H1 (cell line): Measurements from ENCODE around the gene FCER2. TPM values are rescaled to one million over a fixed set of nuclear protein-coding genes. Genes with fewer than 3 reads are reported as not detected.

Experiments used
- CTCF ChIA-PET: fragments of 300-600 bp; sonication (Branson Sonifier 250); formaldehyde crosslinking; loops from one replicate; lab custom pipeline; 2021; ENCODE audit not compliant: partially characterized antibody; lab: Charles Lee
- POLR2A ChIA-PET: fragments of 300-600 bp; sonication (Branson Sonifier 250); formaldehyde crosslinking; loops from one replicate; lab custom pipeline; 2021; ENCODE audit warnings: inconsistent platforms; ENCODE audit not compliant: partially characterized antibody; lab: Charles Lee
- DNase-seq, 2 experiments: peaks; one replicate each; pipeline versions ENCODE4 v3.0.0 to v3.0.0-alpha.2; 2010 to 2022; ENCODE audit warnings: low spot score in 2 of 2, low read depth in 1 of 2, mixed read lengths in 1 of 2
- FAIRE-seq: peaks from 2 replicates; lab custom pipeline; 2011; peaks lifted over from hg19 to GRCh38; lab: Jason Lieb, UNC
- H2AFZ ChIP-seq: 2 replicates; pipeline ENCODE4 v1.8.1; 2012; ENCODE audit warnings: low read length, inconsistent platforms
- H2AK5ac ChIP-seq: 2 replicates; pipeline ENCODE4 v1.6.1; 2013; ENCODE audit warnings: low read depth, low read length
- H2BK120ac ChIP-seq: replicated peaks from 2 replicates; pipeline ENCODE3; 2013; ENCODE audit warnings: low read depth, low read length, inconsistent platforms
- H2BK12ac ChIP-seq: 2 replicates; pipeline ENCODE4 v1.6.1; 2013; ENCODE audit warnings: low read depth, low read length
- H2BK15ac ChIP-seq: 2 replicates; pipeline ENCODE4 v1.6.1; 2013; ENCODE audit warnings: low read length
- H2BK20ac ChIP-seq: 2 replicates; pipeline ENCODE4 v1.6.1; 2013; ENCODE audit warnings: low read length
- H2BK5ac ChIP-seq: 2 replicates; pipeline ENCODE4 v1.6.1; 2013; ENCODE audit warnings: low read depth, low read length
- H3K14ac ChIP-seq: 2 replicates; pipeline ENCODE4 v1.6.1; 2013; ENCODE audit warnings: inconsistent platforms; ENCODE audit not compliant: insufficient read length
- H3K18ac ChIP-seq: 2 replicates; pipeline ENCODE4 v1.6.1; 2013; ENCODE audit warnings: low read length; ENCODE audit errors: extremely low read depth
- H3K23ac ChIP-seq: 2 replicates; pipeline ENCODE4 v1.6.1; 2013; ENCODE audit warnings: inconsistent platforms; ENCODE audit not compliant: insufficient read length
- H3K23me2 ChIP-seq: 2 replicates; pipeline ENCODE4 v1.6.1; 2013; ENCODE audit warnings: low read depth, low read length
- H3K27ac ChIP-seq: 2 replicates; pipeline ENCODE4 v1.6.1; 2011; ENCODE audit warnings: low read depth, low read length, inconsistent platforms
- H3K27me3 ChIP-seq, 4 experiments: replicated peaks in 1 of 4; 1 replicate in 1 of 4; 2 replicates in 3 of 4; pipeline versions ENCODE4 v1.6.1 to v1.8.1; 2011 to 2013; ENCODE audit warnings: low read length in 3 of 4, mild to moderate bottlenecking in 3 of 4, inconsistent platforms in 2 of 4, mixed read lengths in 2 of 4, moderate library complexity in 1 of 4; ENCODE audit not compliant: control insufficient read depth in 3 of 4, insufficient read depth in 3 of 4; ENCODE audit errors: extremely low read depth in 1 of 4
- H3K36me3 ChIP-seq, 4 experiments: 2 replicates each; pipeline versions ENCODE4 v1.6.1 to v1.8.1; 2011 to 2013; ENCODE audit warnings: mild to moderate bottlenecking in 4 of 4, low read length in 3 of 4, moderate library complexity in 2 of 4, control low read depth in 1 of 4, inconsistent platforms in 1 of 4; ENCODE audit not compliant: insufficient read depth in 4 of 4, control insufficient read depth in 2 of 4
- H3K4ac ChIP-seq: replicated peaks from 2 replicates; pipeline ENCODE3; 2013; ENCODE audit warnings: low read length, low read depth, mixed read lengths, inconsistent platforms; ENCODE audit not compliant: insufficient read length
- H3K4me1 ChIP-seq, 4 experiments: replicated peaks in 1 of 4; 1 replicate in 1 of 4; 2 replicates in 3 of 4; pipeline versions ENCODE4 v1.6.1 to v1.8.1; 2011 to 2013; ENCODE audit warnings: low read length in 3 of 4, inconsistent platforms in 2 of 4, mixed read lengths in 1 of 4; ENCODE audit not compliant: insufficient read depth in 4 of 4, control insufficient read depth in 3 of 4
- H3K4me2 ChIP-seq, 2 experiments: 2 replicates each; pipeline versions ENCODE4 v1.6.1 to v1.8.1; 2011 to 2013; ENCODE audit warnings: low read depth in 2 of 2, low read length in 2 of 2, control low read depth in 1 of 2, inconsistent platforms in 1 of 2, mild to moderate bottlenecking in 1 of 2; ENCODE audit not compliant: insufficient read depth in 1 of 2
- H3K4me3 ChIP-seq, 4 experiments: fragments of 200-600, 300-600 bp in 1 of 4; sonication (generic), shearing (Covaris generic), sonication (Bioruptor Twin) in 1 of 4; 2 replicates each; pipeline versions ENCODE4 v1.5.1 to v1.8.1; 2011 to 2016; ENCODE audit warnings: low read length in 4 of 4, low read depth in 3 of 4, control low read depth in 2 of 4, inconsistent platforms in 2 of 4, mild to moderate bottlenecking in 2 of 4, mixed read lengths in 1 of 4, moderate library complexity in 1 of 4; ENCODE audit not compliant: insufficient read depth in 2 of 4; ENCODE audit errors: extremely low read depth in 1 of 4
- H3K56ac ChIP-seq: replicated peaks from 2 replicates; pipeline ENCODE3; 2013; ENCODE audit warnings: low read depth, mild to moderate bottlenecking, mixed read lengths, low read length, inconsistent platforms; ENCODE audit not compliant: insufficient read length
- H3K79me1 ChIP-seq: 2 replicates; pipeline ENCODE4 v1.6.1; 2013; ENCODE audit warnings: low read depth, low read length, control low read depth
- H3K79me2 ChIP-seq, 2 experiments: 2 replicates each; pipeline versions ENCODE4 v1.6.1 to v1.8.1; 2012 to 2013; ENCODE audit warnings: low read length in 2 of 2, mild to moderate bottlenecking in 2 of 2, inconsistent platforms in 1 of 2; ENCODE audit not compliant: insufficient read depth in 2 of 2, control insufficient read depth in 1 of 2
- H3K9ac ChIP-seq, 4 experiments: replicated peaks in 1 of 4; 1 replicate in 1 of 4; 2 replicates in 3 of 4; pipeline versions ENCODE4 v1.6.1 to v1.8.1; 2011 to 2013; ENCODE audit warnings: low read depth in 3 of 4, low read length in 3 of 4, control low read depth in 2 of 4, mild to moderate bottlenecking in 2 of 4, moderate library complexity in 2 of 4, inconsistent platforms in 1 of 4; ENCODE audit errors: extremely low read depth in 1 of 4
- H3K9me3 ChIP-seq, 2 experiments: 2 replicates each; pipeline versions ENCODE4 v1.6.1 to v1.8.1; 2012 to 2013; ENCODE audit warnings: mild to moderate bottlenecking in 2 of 2, moderate library complexity in 2 of 2, control low read depth in 1 of 2, inconsistent platforms in 1 of 2, low read depth in 1 of 2, low read length in 1 of 2, mixed read lengths in 1 of 2; ENCODE audit not compliant: insufficient read depth in 2 of 2
- H4K20me1 ChIP-seq, 2 experiments: replicated peaks in 1 of 2; 2 replicates each; pipeline versions ENCODE3 to v1.8.1; 2011 to 2013; ENCODE audit warnings: inconsistent platforms in 2 of 2, low read length in 2 of 2, mild to moderate bottlenecking in 1 of 2; ENCODE audit not compliant: insufficient read depth in 2 of 2, control insufficient read depth in 1 of 2
- H4K5ac ChIP-seq: 2 replicates; pipeline ENCODE4 v1.6.1; 2013; ENCODE audit warnings: low read length, low read depth, mixed read lengths, inconsistent platforms; ENCODE audit not compliant: insufficient read length
- H4K8ac ChIP-seq: 2 replicates; pipeline ENCODE4 v1.8.0; 2013; ENCODE audit warnings: mild to moderate bottlenecking, moderate library complexity, low read length, inconsistent platforms; ENCODE audit not compliant: insufficient read depth; ENCODE audit errors: extremely low read depth
- H4K91ac ChIP-seq: replicated peaks from 2 replicates; pipeline ENCODE3; 2013; ENCODE audit warnings: low read length, mixed read lengths, inconsistent platforms; ENCODE audit not compliant: insufficient read length
- CTCF ChIP-seq, 3 experiments: IDR thresholded peaks; 1 replicate in 2 of 3; 2 replicates in 1 of 3; pipeline versions ENCODE4 v1.5.1 to v1.6.1; 2011; ENCODE audit warnings: low read length in 3 of 3, mild to moderate bottlenecking in 3 of 3, inconsistent platforms in 2 of 3, low read depth in 1 of 3, moderate library complexity in 1 of 3; ENCODE audit not compliant: insufficient read depth in 1 of 3; ENCODE audit errors: control extremely low read depth in 1 of 3
- POLR2AphosphoS5 ChIP-seq: IDR thresholded peaks from 2 replicates; pipeline ENCODE4 v1.6.1; 2011; ENCODE audit warnings: low read depth, low read length
- SIRT6 ChIP-seq: IDR thresholded peaks from one replicate; pipeline ENCODE4 v1.7.1; 2012; ENCODE audit warnings: low read length, inconsistent platforms
- TAF7 ChIP-seq: optimal IDR thresholded peaks from 2 replicates; pipeline ENCODE3; 2011; ENCODE audit warnings: low read depth, mild to moderate bottlenecking, inconsistent platforms, low read length, moderate library complexity, borderline replicate concordance
- YY1 ChIP-seq: IDR thresholded peaks from 2 replicates; pipeline ENCODE4 v1.6.1; 2011; ENCODE audit warnings: low read depth, mild to moderate bottlenecking, low read length
- ZNF274 ChIP-seq: IDR thresholded peaks from 2 replicates; pipeline ENCODE4 v1.7.0; 2012; ENCODE audit warnings: low read length, borderline replicate concordance; ENCODE audit errors: extremely low read depth
- WGBS, 2 experiments: shearing (Covaris generic) in 1 of 2; methylation state at CpG; one replicate each; pipeline versions ENCODE4 v1.1.6 to v1.1.7; 2013 to 2015; ENCODE audit warnings: low lambda C conversion rate in 2 of 2, mixed read lengths in 2 of 2, inconsistent platforms in 1 of 2, low coverage in 1 of 2, missing lambda C conversion rate in 1 of 2; ENCODE audit not compliant: insufficient replicate concordance in 2 of 2, insufficient coverage in 1 of 2, insufficient read length in 1 of 2; ENCODE audit errors: extremely low coverage in 1 of 2, missing lambda C conversion rate in 1 of 2; 5-methylcytosine and 5-hydroxymethylcytosine counted together
- polyA plus RNA-seq, 7 experiments: library from polyadenylated mRNA; depleted of rRNA in 3 of 7; stranded (reverse) in 5 of 7; unstranded in 2 of 7; fragments of >200 nt in 5 of 7; fragments of 200-250 nt in 2 of 7; gene quantifications; 1 replicate in 5 of 7; 2 replicates in 1 of 7; 4 replicates in 1 of 7; pipeline versions ENCODE4 v1.2.1 to v1.2.3, GENCODE V29; 2011 to 2013; ENCODE audit warnings: missing spikeins in 2 of 7, mixed read lengths in 2 of 7
- total RNA-seq: library from RNA; stranded (reverse); fragmentation: NEBNext Ultra II Directional; extraction: Animal tissue kit (Norgen Biotek cat#: 25700); gene quantifications from 2 replicates; pipeline ENCODE4 v1.2.1, GENCODE V29; 2021

The FCER2 gene
- total and polyA plus RNA-seq, 2 of the 8 experiments (the other 6 are each of a cell fraction or from before 2014, with no cell fraction given), result 0.67 TPM; not detected in 1

GRCh38 chr19:7645163-7645562 lies 56.8 kb downstream of the FCER2 start:
- Histone ChIP-seq H2BK12ac (no peak overlapping the region), H2AK5ac (no peak overlapping the region), H4K5ac (no peak overlapping the region), H3K18ac (no peak overlapping the region), H3K9me3 (no peaks in the 10 kb centered on the region), H3K14ac (no peak overlapping the region), H3K4me3 (no peak overlapping the region), H3K27me3 (peaks cover 0 to under 1% (median 0%) of the 10 kb centered on the region in 4 experiments; a peak in 1 of 7 replicates), H3K23me2 (peaks cover 2% of the 10 kb centered on the region; the same call in 1 of the 2 replicates), H3K56ac (no peak overlapping the region), H2BK5ac (no peak overlapping the region), H3K79me1 (no peaks in the 10 kb centered on the region; the same call in 1 of the 2 replicates)
- 89% methylated on average over 14 of the region's 14 CpGs; no CpG with 5 or more reads in 1 of the 2 experiments for WGBS, 2 experiments
- TF ChIP-seq SIRT6 (no peak), POLR2AphosphoS5 (no peak), YY1 (no peak), CTCF (IDR thresholded peaks at IDR 0.05; ENCODE audit: control extremely low read depth in 1 of 3, insufficient read depth in 1 of 3, low read depth in 1 of 3, low read length in 3 of 3) (no peak), ZNF274 (no peak), TAF7 (no peak)
- TF ChIP-seq, all 59 proteins: peak for 0
- Histone ChIP-seq H3K4me2 (no peak overlapping the region), H3K4me1 (peaks cover 0 to 5% (median 0%) of the 10 kb centered on the region in 4 experiments; a peak in 2 of 7 replicates), H2BK15ac (no peak overlapping the region), H2BK20ac (no peak overlapping the region), H3K9ac (no peak overlapping the region), H4K8ac (no peak overlapping the region), H4K91ac (no peak overlapping the region), H2AFZ (no peak overlapping the region), H4K20me1 (peaks cover 0 to 10% of the 10 kb centered on the region in 2 experiments), H3K23ac (no peak overlapping the region), H3K79me2 (no peaks in the 10 kb centered on the region), H3K36me3 (peaks cover 0 to 3% (median 0%) of the 10 kb centered on the region in 4 experiments; a peak in 2 of 8 replicates), H3K27ac (no peak overlapping the region), H2BK120ac (no peak overlapping the region), H3K4ac (no peak overlapping the region)
- ChIA-PET CTCF (interaction anchor here (1.1 to 1.8 kb wide), 3 partner anchors 11 to 155 kb away, joined by 4 to 7 read pairs (median 6); no protein-coding TSS in a partner anchor), POLR2A (interaction anchor here (0.6 to 1.8 kb wide), 3 partner anchors 10 to 81 kb away, joined by 3 to 8 read pairs (median 3); no protein-coding TSS in a partner anchor)
- FAIRE-seq, result no peak
- no peak for DNase-seq
